ENCODE results near the gene PHACTR3. TPM values are rescaled to one million over a fixed set of nuclear protein-coding genes. Genes with fewer than 3 reads are reported as not detected.

The PHACTR3 gene
- total and polyA plus RNA-seq, 2 donors (not counting 3 experiments of a cell fraction or from before 2014, with no cell fraction given), result not detected

DNA sequence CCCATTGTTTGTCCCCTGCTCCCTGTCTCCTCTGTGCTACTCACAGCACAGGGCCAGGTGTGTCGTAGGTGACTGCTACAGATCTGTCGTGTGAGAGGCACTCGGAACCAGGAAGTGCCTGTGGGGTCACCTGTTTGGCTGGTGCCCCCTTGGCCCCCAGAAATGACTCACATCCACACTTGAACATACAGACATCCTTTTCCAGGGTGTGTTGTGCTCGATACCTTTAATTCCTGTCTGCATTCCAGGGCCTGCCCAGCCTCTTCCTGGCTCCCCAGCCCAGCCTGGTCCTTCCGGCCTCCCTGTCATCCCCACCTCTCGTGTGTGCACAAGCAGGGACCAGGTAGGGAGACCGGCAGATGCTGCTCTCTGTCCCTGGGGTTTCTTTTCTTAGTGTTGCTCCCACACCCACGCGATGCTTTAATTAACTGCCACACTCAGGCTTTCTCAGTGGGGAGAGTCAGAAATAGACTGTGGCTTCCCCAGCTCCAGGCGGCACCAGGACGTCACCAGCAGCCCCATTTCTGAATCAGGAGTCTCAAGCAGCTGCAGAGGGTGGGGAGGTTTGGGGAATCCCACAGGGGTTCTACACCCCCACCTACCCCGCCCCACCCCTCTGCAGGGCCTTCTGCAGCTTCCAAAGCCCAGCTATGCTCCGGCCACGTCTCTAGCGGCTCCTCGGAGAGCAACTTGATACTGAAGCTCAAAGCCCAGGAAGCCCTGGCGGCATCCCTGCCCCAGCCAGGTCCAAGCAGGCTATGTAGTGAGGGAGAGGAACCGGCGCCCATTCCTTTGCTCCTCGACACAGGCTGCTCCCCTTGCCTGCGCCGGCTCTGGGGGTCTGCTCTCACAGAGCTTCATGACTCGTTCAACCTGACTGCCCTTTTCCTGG lies 226.9 kb downstream of the PHACTR3 start:
- H3K4me2 ChIP-seq (ENCODE audit: insufficient read depth, low read length), result no peak overlapping the region
- FAIRE-seq (no peak), DNase-seq (ENCODE audit: low read depth, low spot score) (no peak)
- no peaks in the 10 kb centered on the region for H3K9me3 ChIP-seq (replicated peaks; ENCODE audit: control insufficient read depth, insufficient read depth, low read length)
- peaks cover 2% of the 10 kb centered on the region for H3K4me1 ChIP-seq (ENCODE audit: control insufficient read depth, extremely low read depth, insufficient read depth, low read length)
- ChIA-PET POLR2A (no interaction called here), CTCF (no interaction called here)
- no peak overlapping the region for H3K4me3 ChIP-seq (replicated peaks in 1 of 3; ENCODE audit: insufficient read depth in 1 of 3, low read depth in 1 of 3, low read length in 3 of 3)
- no TSS peak for BruUV-seq (replicated peaks)
- no peaks in the 10 kb centered on the region for H4K20me1 ChIP-seq (replicated peaks; ENCODE audit: control insufficient read depth, extremely low read depth, insufficient read depth, low read length)
- intact Hi-C loops (cut with micrococcal nuclease), result no loop called here
- no peak overlapping the region for H3K27ac ChIP-seq (ENCODE audit: insufficient read depth, low read depth, low read length)
- dilution Hi-C loops (cut with MboI; ENCODE audit: extremely low pct_ligation_motif_present, low sequenced_read_pairs), result no loop called here
- no peaks in the 10 kb centered on the region for H3K79me2 ChIP-seq (ENCODE audit: control insufficient read depth, insufficient read depth, low read length)
- no peak overlapping the region for H2AFZ ChIP-seq (ENCODE audit: low read depth, low read length)
- H3K9ac ChIP-seq (replicated peaks; ENCODE audit: extremely low read depth, insufficient read depth, low read length), result no peak overlapping the region
- no peaks in the 10 kb centered on the region for H3K36me3 ChIP-seq (ENCODE audit: control insufficient read depth in 2 of 2, extremely low read depth in 1 of 2, insufficient read depth in 2 of 2, low read length in 2 of 2)
- H3K9me1 ChIP-seq (replicated peaks; ENCODE audit: control insufficient read depth, extremely low read depth, insufficient read depth, low read length), result no peaks in the 10 kb centered on the region
- TF ChIP-seq, protein P1, sequence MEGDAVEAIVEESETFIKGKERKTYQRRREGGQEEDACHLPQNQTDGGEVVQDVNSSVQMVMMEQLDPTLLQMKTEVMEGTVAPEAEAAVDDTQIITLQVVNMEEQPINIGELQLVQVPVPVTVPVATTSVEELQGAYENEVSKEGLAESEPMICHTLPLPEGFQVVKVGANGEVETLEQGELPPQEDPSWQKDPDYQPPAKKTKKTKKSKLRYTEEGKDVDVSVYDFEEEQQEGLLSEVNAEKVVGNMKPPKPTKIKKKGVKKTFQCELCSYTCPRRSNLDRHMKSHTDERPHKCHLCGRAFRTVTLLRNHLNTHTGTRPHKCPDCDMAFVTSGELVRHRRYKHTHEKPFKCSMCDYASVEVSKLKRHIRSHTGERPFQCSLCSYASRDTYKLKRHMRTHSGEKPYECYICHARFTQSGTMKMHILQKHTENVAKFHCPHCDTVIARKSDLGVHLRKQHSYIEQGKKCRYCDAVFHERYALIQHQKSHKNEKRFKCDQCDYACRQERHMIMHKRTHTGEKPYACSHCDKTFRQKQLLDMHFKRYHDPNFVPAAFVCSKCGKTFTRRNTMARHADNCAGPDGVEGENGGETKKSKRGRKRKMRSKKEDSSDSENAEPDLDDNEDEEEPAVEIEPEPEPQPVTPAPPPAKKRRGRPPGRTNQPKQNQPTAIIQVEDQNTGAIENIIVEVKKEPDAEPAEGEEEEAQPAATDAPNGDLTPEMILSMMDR (IDR thresholded peaks at IDR 0.05; ENCODE audit: extremely low read depth in 1 of 2, insufficient read depth in 1 of 2, low read depth in 1 of 2, low read length in 2 of 2), result no peak
- no peak for TF ChIP-seq POLR2AphosphoS5 (IDR thresholded peaks at IDR 0.05; ENCODE audit: insufficient read depth, low read depth, low read length)
- TF ChIP-seq MYC (IDR thresholded peaks at IDR 0.05; ENCODE audit: low read depth, low read length), result no peak
- TF ChIP-seq EZH2 (IDR thresholded peaks at IDR 0.05; ENCODE audit: borderline replicate concordance, low read depth, low read length, severe bottlenecking), result no peak
- TF ChIP-seq JUN (IDR thresholded peaks at IDR 0.05; ENCODE audit: borderline replicate concordance, insufficient read depth, insufficient read length, low read depth), result no peak
- no peak for TF ChIP-seq FOS (IDR thresholded peaks at IDR 0.05; ENCODE audit: borderline replicate concordance, insufficient read depth, low read length)
- no peak for TF ChIP-seq GATA2 (IDR thresholded peaks at IDR 0.05; ENCODE audit: insufficient read depth, insufficient read length, low read depth, low read length)
- TF ChIP-seq POLR2A (IDR thresholded peaks at IDR 0.05; ENCODE audit: low read depth, low read length), result no peak
- TF ChIP-seq, protein P2, sequence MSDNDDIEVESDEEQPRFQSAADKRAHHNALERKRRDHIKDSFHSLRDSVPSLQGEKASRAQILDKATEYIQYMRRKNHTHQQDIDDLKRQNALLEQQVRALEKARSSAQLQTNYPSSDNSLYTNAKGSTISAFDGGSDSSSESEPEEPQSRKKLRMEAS (IDR thresholded peaks at IDR 0.05; ENCODE audit: insufficient read depth, insufficient read length), result no peak
- no peaks in the 10 kb centered on the region for H3K27me3 ChIP-seq (ENCODE audit: control insufficient read depth in 2 of 2, insufficient read depth in 2 of 2, low read length in 2 of 2)
